HG02870 (cell line): ENCODE measurements around the gene TBC1D3D.
"Not testable (repeated sequence)": the region's sequence is repeated elsewhere in the genome, so short reads cannot be mapped to it uniquely, and the experiment has no call there.

ENCODE experiments used
- ATAC-seq: cut with Tn5 transposase; IDR thresholded peaks from one replicate; pipeline ENCODE4 v1.9.1; 2021; ENCODE audit warnings: mild to moderate bottlenecking, moderate library complexity; ENCODE audit not compliant: unreplicated experiment

The TBC1D3D gene

DNA sequence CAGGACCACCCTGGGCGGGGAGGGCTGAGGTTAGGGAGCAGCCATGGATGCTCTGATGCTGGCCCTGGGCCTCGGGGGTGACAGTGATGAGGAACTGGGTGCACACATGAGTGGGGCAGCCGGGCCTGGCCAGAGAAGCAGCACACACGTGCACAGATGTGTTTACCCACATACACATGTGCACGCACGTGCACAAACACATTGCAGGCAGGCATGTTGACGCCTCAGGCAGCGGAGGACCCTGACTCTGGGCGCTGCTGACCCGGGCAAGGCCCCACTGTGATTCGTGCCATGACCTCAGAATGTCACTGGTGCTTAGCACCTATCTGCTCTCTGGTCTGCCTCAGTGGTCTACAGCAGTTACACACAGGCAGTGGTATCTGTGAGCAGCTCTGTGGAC is at the start of gene TBC1D3D:
Gene TBC1D3D, plus strand, starts transcription at position 301 of the 400 bp plus-strand sequence. CDS start 1,585 bp downstream, outside the sequence.
- ATAC-seq, result not testable (repeated sequence)

DNA sequence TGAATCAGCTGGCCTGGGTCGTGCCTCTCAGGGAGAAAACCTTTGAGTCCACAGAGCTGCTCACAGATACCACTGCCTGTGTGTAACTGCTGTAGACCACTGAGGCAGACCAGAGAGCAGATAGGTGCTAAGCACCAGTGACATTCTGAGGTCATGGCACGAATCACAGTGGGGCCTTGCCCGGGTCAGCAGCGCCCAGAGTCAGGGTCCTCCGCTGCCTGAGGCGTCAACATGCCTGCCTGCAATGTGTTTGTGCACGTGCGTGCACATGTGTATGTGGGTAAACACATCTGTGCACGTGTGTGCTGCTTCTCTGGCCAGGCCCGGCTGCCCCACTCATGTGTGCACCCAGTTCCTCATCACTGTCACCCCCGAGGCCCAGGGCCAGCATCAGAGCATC is 14.8 kb upstream of the TBC1D3D start, which contains the start of gene TBC1D3L:
Gene TBC1D3L, minus strand, starts transcription at position 101 of the 400 bp plus-strand sequence. CDS start 1,540 bp downstream, outside the sequence.
- not testable (repeated sequence) for ATAC-seq
